HEK293 (cell line): Measurements from ENCODE around the gene DMD.

Experiments used
- CTCF ChIA-PET: fragments of 350-600 bp; formaldehyde crosslinking; extraction: SDS; loops from one replicate; lab custom pipeline; 2021; ENCODE audit warnings: antibody characterized with exemption; lab: Yijun Ruan, JAX
- POLR2A ChIA-PET: fragments of 300-600 bp; formaldehyde crosslinking; extraction: SDS; loops from one replicate; lab custom pipeline; 2020; ENCODE audit warnings: antibody characterized with exemption, inconsistent platforms; lab: Yijun Ruan, JAX
- H3K27ac ChIP-seq: fragments of 200-500 bp; sonication (Bioruptor generic); 2 replicates; pipeline ENCODE4 v1.5.1; 2014; ENCODE audit warnings: low read depth, low read length, control low read depth, inconsistent platforms; ENCODE audit errors: extremely low read depth
- H3K36me3 ChIP-seq, 2 experiments: fragments of 200-500 bp in 1 of 2; sonication (Bioruptor generic) in 1 of 2; 1 replicate in 1 of 2; 2 replicates in 1 of 2; pipeline ENCODE4 v1.5.1; 2014 to 2017; ENCODE audit warnings: inconsistent platforms in 2 of 2, low read length in 2 of 2; ENCODE audit not compliant: control insufficient read depth in 2 of 2, insufficient read depth in 1 of 2
- H3K4me1 ChIP-seq: fragments of 200-500 bp; sonication (Bioruptor generic); 2 replicates; pipeline ENCODE4 v1.5.1; 2014; ENCODE audit warnings: mild to moderate bottlenecking, low read length, inconsistent platforms; ENCODE audit not compliant: control insufficient read depth, insufficient read depth
- H3K4me3 ChIP-seq: 2 replicates; pipeline ENCODE4 v1.5.1; 2011; ENCODE audit warnings: low read depth, mild to moderate bottlenecking, control low read depth, low read length, moderate library complexity
- H3K9me3 ChIP-seq: fragments of 200-500 bp; sonication (Bioruptor generic); 2 replicates; pipeline ENCODE4 v1.5.1; 2014; ENCODE audit warnings: low read depth, low read length, inconsistent platforms; ENCODE audit not compliant: control insufficient read depth, insufficient read depth
- EGR2 ChIP-seq: fragments of 450-650 bp; formaldehyde crosslinking; IDR thresholded peaks from 2 replicates; pipeline ENCODE4 v1.5.1; 2016; ENCODE audit warnings: low read depth, missing biosample characterization, missing genetic modification characterization
- ELK4 ChIP-seq: IDR thresholded peaks from 2 replicates; pipeline ENCODE4 v1.6.1; 2011; ENCODE audit warnings: mild to moderate bottlenecking, low read depth, low read length, borderline replicate concordance
- KLF9 ChIP-seq: fragments of 450-650 bp; formaldehyde crosslinking; IDR thresholded peaks from 2 replicates; pipeline ENCODE4 v1.5.1; 2016; ENCODE audit warnings: missing biosample characterization, missing genetic modification characterization, low read depth
- SCRT2 ChIP-seq: fragments of 450-650 bp; formaldehyde crosslinking; IDR thresholded peaks from 2 replicates; pipeline ENCODE4 v1.5.1; 2016; ENCODE audit warnings: missing biosample characterization, missing genetic modification characterization
- TSHZ1 ChIP-seq: fragments of 450-650 bp; formaldehyde crosslinking; IDR thresholded peaks from 2 replicates; pipeline ENCODE4 v1.5.1; 2016; ENCODE audit warnings: missing biosample characterization, missing genetic modification characterization, borderline replicate concordance
- ZFP69B ChIP-seq: fragments of 450-650 bp; formaldehyde crosslinking; IDR thresholded peaks from 2 replicates; pipeline ENCODE4 v1.5.1; 2016; ENCODE audit warnings: missing biosample characterization, missing genetic modification characterization
- ZNF132 ChIP-seq: fragments of 450-650 bp; formaldehyde crosslinking; IDR thresholded peaks from 2 replicates; pipeline ENCODE4 v1.5.1; 2017; ENCODE audit warnings: missing biosample characterization, missing genetic modification characterization, borderline replicate concordance
- ZNF174 ChIP-seq: fragments of 450-650 bp; formaldehyde crosslinking; IDR thresholded peaks from 2 replicates; pipeline ENCODE4 v1.5.0; 2017; ENCODE audit warnings: missing biosample characterization, mild to moderate bottlenecking, missing genetic modification characterization
- ZNF223 ChIP-seq: fragments of 450-650 bp; formaldehyde crosslinking; IDR thresholded peaks from 2 replicates; pipeline ENCODE4 v1.5.1; 2016; ENCODE audit warnings: missing biosample characterization, missing genetic modification characterization
- ZNF292 ChIP-seq: fragments of 450-650 bp; formaldehyde crosslinking; IDR thresholded peaks from 2 replicates; pipeline ENCODE4 v1.5.1; 2016; ENCODE audit warnings: low read depth, missing biosample characterization, missing genetic modification characterization, borderline replicate concordance
- ZNF555 ChIP-seq: fragments of 450-650 bp; formaldehyde crosslinking; conservative IDR thresholded peaks from 2 replicates; pipeline ENCODE4 v1.5.1; 2017; ENCODE audit warnings: missing biosample characterization, mild to moderate bottlenecking, missing genetic modification characterization, inconsistent platforms
- ZNF621 ChIP-seq: fragments of 450-650 bp; formaldehyde crosslinking; IDR thresholded peaks from 2 replicates; pipeline ENCODE4 v1.5.1; 2017; ENCODE audit warnings: missing biosample characterization, missing genetic modification characterization
- ZNF624 ChIP-seq: fragments of 450-650 bp; formaldehyde crosslinking; IDR thresholded peaks from 2 replicates; pipeline ENCODE4 v1.5.1; 2017; ENCODE audit warnings: missing biosample characterization, missing genetic modification characterization
- ZNF664 ChIP-seq: fragments of 450-650 bp; formaldehyde crosslinking; IDR thresholded peaks from 2 replicates; pipeline ENCODE4 v1.5.1; 2016; ENCODE audit warnings: missing biosample characterization, missing genetic modification characterization
- ZNF785 ChIP-seq: fragments of 450-650 bp; formaldehyde crosslinking; IDR thresholded peaks from 2 replicates; pipeline ENCODE4 v1.5.1; 2016; ENCODE audit warnings: missing biosample characterization, missing genetic modification characterization
- ZNF837 ChIP-seq: fragments of 450-650 bp; formaldehyde crosslinking; IDR thresholded peaks from 2 replicates; pipeline ENCODE4 v1.5.1; 2016; ENCODE audit warnings: missing biosample characterization, missing genetic modification characterization
- TF ChIP-seq, protein P1 (sequence below): fragments of 450-650 bp; formaldehyde crosslinking; IDR thresholded peaks from 2 replicates; pipeline ENCODE4 v1.5.1; 2016; ENCODE audit warnings: missing biosample characterization, missing genetic modification characterization
- TF ChIP-seq, protein P2 (sequence below): fragments of 450-650 bp; formaldehyde crosslinking; IDR thresholded peaks from 2 replicates; pipeline ENCODE4 v1.5.1; 2016; ENCODE audit warnings: missing biosample characterization, missing genetic modification characterization
- TF ChIP-seq, protein P3 (sequence below): fragments of 450-650 bp; formaldehyde crosslinking; IDR thresholded peaks from 2 replicates; pipeline ENCODE4 v1.5.1; 2017; ENCODE audit warnings: missing biosample characterization, mild to moderate bottlenecking, missing genetic modification characterization, moderate library complexity

Gene DMD

GRCh38 chrX:32267796-32268195 lies 943.6 kb downstream of the DMD start:
- Histone ChIP-seq H3K4me3 (no peak overlapping the region), H3K4me1 (no peaks in the 10 kb centered on the region), H3K27ac (no peak overlapping the region), H3K36me3 (no peaks in the 10 kb centered on the region), H3K9me3 (no peaks in the 10 kb centered on the region)
- POLR2A ChIA-PET: no interaction called here
- no peak for TF ChIP-seq ZNF174 (tag by site-specific recombination)
- TF ChIP-seq, protein P1, sequence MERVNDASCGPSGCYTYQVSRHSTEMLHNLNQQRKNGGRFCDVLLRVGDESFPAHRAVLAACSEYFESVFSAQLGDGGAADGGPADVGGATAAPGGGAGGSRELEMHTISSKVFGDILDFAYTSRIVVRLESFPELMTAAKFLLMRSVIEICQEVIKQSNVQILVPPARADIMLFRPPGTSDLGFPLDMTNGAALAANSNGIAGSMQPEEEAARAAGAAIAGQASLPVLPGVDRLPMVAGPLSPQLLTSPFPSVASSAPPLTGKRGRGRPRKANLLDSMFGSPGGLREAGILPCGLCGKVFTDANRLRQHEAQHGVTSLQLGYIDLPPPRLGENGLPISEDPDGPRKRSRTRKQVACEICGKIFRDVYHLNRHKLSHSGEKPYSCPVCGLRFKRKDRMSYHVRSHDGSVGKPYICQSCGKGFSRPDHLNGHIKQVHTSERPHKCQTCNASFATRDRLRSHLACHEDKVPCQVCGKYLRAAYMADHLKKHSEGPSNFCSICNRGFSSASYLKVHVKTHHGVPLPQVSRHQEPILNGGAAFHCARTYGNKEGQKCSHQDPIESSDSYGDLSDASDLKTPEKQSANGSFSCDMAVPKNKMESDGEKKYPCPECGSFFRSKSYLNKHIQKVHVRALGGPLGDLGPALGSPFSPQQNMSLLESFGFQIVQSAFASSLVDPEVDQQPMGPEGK (tag by site-specific recombination): no peak
- no peak for TF ChIP-seq EGR2
- no peak for TF ChIP-seq SCRT2 (tag by site-specific recombination)
- no peak for TF ChIP-seq ZNF624 (tag by site-specific recombination)
- no peak for TF ChIP-seq ZNF837 (tag by site-specific recombination)
- TF ChIP-seq ZFP69B (tag by site-specific recombination): no peak
- TF ChIP-seq ZNF223 (tag by site-specific recombination): no peak
- no peak for TF ChIP-seq ZNF621
- TF ChIP-seq, protein P2, sequence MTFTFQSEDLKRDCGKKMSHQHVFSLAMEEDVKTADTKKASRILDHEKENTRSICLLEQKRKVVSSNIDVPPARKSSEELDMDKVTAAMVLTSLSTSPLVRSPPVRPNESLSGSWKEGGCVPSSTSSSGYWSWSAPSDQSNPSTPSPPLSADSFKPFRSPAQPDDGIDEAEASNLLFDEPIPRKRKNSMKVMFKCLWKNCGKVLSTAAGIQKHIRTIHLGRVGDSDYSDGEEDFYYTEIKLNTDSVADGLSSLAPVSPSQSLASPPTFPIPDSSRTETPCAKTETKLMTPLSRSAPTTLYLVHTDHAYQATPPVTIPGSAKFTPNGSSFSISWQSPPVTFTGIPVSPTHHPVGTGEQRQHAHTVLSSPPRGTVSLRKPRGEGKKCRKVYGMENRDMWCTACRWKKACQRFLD (tag by site-specific recombination): no peak
- no peak for TF ChIP-seq ZNF292 (tag by site-specific recombination)
- no peak for TF ChIP-seq ZNF785 (tag by site-specific recombination)
- TF ChIP-seq, protein P3, sequence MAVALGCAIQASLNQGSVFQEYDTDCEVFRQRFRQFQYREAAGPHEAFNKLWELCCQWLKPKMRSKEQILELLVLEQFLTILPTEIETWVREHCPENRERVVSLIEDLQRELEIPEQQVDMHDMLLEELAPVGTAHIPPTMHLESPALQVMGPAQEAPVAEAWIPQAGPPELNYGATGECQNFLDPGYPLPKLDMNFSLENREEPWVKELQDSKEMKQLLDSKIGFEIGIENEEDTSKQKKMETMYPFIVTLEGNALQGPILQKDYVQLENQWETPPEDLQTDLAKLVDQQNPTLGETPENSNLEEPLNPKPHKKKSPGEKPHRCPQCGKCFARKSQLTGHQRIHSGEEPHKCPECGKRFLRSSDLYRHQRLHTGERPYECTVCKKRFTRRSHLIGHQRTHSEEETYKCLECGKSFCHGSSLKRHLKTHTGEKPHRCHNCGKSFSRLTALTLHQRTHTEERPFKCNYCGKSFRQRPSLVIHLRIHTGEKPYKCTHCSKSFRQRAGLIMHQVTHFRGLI (tag by site-specific recombination): no peak
- no peak for TF ChIP-seq ZNF664
- no peak for TF ChIP-seq ELK4
- TF ChIP-seq TSHZ1 (tag by site-specific recombination): no peak
- no peak for TF ChIP-seq ZNF132 (tag by site-specific recombination)
- no peak for TF ChIP-seq KLF9
- TF ChIP-seq ZNF555 (tag by site-specific recombination): no peak
- CTCF ChIA-PET: no interaction called here
